Thoracic aorta (tissue), 2 donors: Measurements from ENCODE around the gene INPPL1. TPM values are rescaled to one million over a fixed set of nuclear protein-coding genes. Genes with fewer than 3 reads are reported as not detected.
A peak's percentile ranks its signal among the peaks of the same experiment; 100 is the strongest.

Experiments
- ATAC-seq: fragments of 150-250 bp; one replicate; pipeline ENCODE4 v1.8.0; 2017; ENCODE audit warnings: low read depth; ENCODE audit not compliant: insufficient number of reproducible peaks, low FRiP score
- DNase-seq: peaks from one replicate; pipeline ENCODE4 v3.0.0-alpha.2; 2020; ENCODE audit warnings: low spot score
- H3K27ac ChIP-seq, 2 donors: fragments of 200-600 bp; sonication (generic); 1 replicate in 1 of 2; 2 replicates in 1 of 2; pipeline ENCODE4 v1.5.1; 2016; ENCODE audit warnings: mild to moderate bottlenecking in 2 of 2, moderate library complexity in 2 of 2
- H3K27me3 ChIP-seq: fragments of 200-600 bp; sonication (generic); replicated peaks from 2 replicates; pipeline ENCODE4 v1.6.0; 2016; ENCODE audit warnings: mild to moderate bottlenecking; ENCODE audit not compliant: insufficient read depth
- H3K36me3 ChIP-seq: fragments of 200-600 bp; sonication (generic); one replicate; pipeline ENCODE4 v1.5.1; 2016
- H3K4me1 ChIP-seq, 2 donors: fragments of 200-600 bp; sonication (generic); 1 replicate in 1 of 2; 2 replicates in 1 of 2; pipeline versions ENCODE4 v1.5.1 to v1.6.0; 2016; ENCODE audit warnings: low read depth in 2 of 2, mild to moderate bottlenecking in 1 of 2; ENCODE audit not compliant: control insufficient read depth in 1 of 2
- H3K4me3 ChIP-seq: fragments of 200-600 bp; sonication (generic); 2 replicates; pipeline ENCODE4 v1.5.1; 2016; ENCODE audit warnings: mild to moderate bottlenecking
- H3K9me3 ChIP-seq: fragments of 200-600 bp; sonication (generic); 2 replicates; pipeline ENCODE4 v1.5.1; 2016
- CTCF ChIP-seq: fragments of 200-600 bp; sonication (generic); IDR thresholded peaks from one replicate; pipeline ENCODE4 v1.5.1; 2019; ENCODE audit warnings: antibody characterized with exemption
- total RNA-seq, 2 donors: library from RNA; depleted of rRNA; stranded (reverse); fragments of >200 nt; gene quantifications; one replicate each; pipeline versions ENCODE4 v1.1.0 to v1.2.3, GENCODE V29; 2016

Gene INPPL1
- total RNA-seq, 2 donors from 2014 or later: 108 to 113 TPM

GRCh38 chr11:72225411-72225951 lies 914 bp downstream of the INPPL1 start:
- no peaks in the 10 kb centered on the region for H3K9me3 ChIP-seq
- ATAC-seq (no peak), DNase-seq (no peak)
- peaks cover 3 to 39% of the 10 kb centered on the region in 2 donors for H3K4me1 ChIP-seq
- peak overlapping the region in 1 of 2 donors; percentile 22 for H3K27ac ChIP-seq
- peaks cover 25% of the 10 kb centered on the region for H3K36me3 ChIP-seq
- H3K27me3 ChIP-seq: no peaks in the 10 kb centered on the region
- H3K4me3 ChIP-seq: peak overlapping the region; percentile 99
- TF ChIP-seq CTCF: no peak

GRCh38 chr11:72226701-72227100 lies 2.1 kb downstream of the INPPL1 start:
- Histone ChIP-seq H3K4me3 (no peak overlapping the region), H3K27me3 (no peaks in the 10 kb centered on the region), H3K4me1 (peaks cover 3 to 38% of the 10 kb centered on the region in 2 donors), H3K27ac (no peak overlapping the region), H3K36me3 (peaks cover 37% of the 10 kb centered on the region), H3K9me3 (no peaks in the 10 kb centered on the region)
- DNase-seq (no peak), ATAC-seq (no peak)
- no peak for TF ChIP-seq CTCF

- no peak for ATAC-seq
- no peaks in the 10 kb centered on the region for H3K9me3 ChIP-seq
- no peak overlapping the region for H3K4me3 ChIP-seq
- no peak overlapping the region for H3K27ac ChIP-seq
- no peak for DNase-seq
- peaks cover 46% of the 10 kb centered on the region for H3K36me3 ChIP-seq
- peaks cover 3 to 30% of the 10 kb centered on the region in 2 donors for H3K4me1 ChIP-seq
- TF ChIP-seq CTCF: no peak
- H3K27me3 ChIP-seq: no peaks in the 10 kb centered on the region
Measured at GRCh38 chr11:72227316-72228228, 3.0 kb downstream of the INPPL1 start.

- Histone ChIP-seq H3K4me1 (peaks cover 3 to 26% of the 10 kb centered on the region in 2 donors), H3K4me3 (no peak overlapping the region), H3K36me3 (peaks cover 54% of the 10 kb centered on the region), H3K27me3 (no peaks in the 10 kb centered on the region), H3K27ac (no peak overlapping the region), H3K9me3 (no peaks in the 10 kb centered on the region)
- DNase-seq (no peak), ATAC-seq (no peak)
- no peak for TF ChIP-seq CTCF
Measured at GRCh38 chr11:72228229-72228843, 3.8 kb downstream of the INPPL1 start.

- TF ChIP-seq CTCF: no peak
- no peak for ATAC-seq
- Histone ChIP-seq H3K27ac (no peak overlapping the region), H3K36me3 (peaks cover 59% of the 10 kb centered on the region), H3K9me3 (no peaks in the 10 kb centered on the region), H3K4me3 (no peak overlapping the region), H3K27me3 (no peaks in the 10 kb centered on the region), H3K4me1 (peaks cover 3 to 26% of the 10 kb centered on the region in 2 donors)
- DNase-seq: no peak
Measured at GRCh38 chr11:72228844-72229231, 4.3 kb downstream of the INPPL1 start.
